ENCODE measurements around the gene CCDC149.

DNA sequence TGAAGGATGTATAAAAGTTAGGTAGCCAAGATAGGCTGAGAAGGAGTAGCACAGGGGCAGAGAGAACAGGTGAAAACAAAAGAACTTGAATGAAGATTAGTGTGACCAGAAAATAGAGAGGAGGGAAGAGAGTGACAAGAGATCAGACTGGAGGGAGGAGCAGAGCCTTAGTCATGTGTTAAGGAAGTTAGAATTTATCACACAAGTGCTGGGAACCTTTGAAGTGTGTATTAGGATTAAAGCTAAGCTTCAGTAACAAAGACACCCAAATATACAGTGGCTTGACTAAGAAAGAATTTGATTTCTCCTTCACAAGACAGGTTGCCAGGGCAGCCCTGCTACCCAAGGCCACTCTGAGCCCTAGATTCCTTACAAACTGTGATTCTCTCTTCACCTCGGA lies 10.7 kb upstream of the CCDC149 start:
- TF ChIP-seq, protein P1, sequence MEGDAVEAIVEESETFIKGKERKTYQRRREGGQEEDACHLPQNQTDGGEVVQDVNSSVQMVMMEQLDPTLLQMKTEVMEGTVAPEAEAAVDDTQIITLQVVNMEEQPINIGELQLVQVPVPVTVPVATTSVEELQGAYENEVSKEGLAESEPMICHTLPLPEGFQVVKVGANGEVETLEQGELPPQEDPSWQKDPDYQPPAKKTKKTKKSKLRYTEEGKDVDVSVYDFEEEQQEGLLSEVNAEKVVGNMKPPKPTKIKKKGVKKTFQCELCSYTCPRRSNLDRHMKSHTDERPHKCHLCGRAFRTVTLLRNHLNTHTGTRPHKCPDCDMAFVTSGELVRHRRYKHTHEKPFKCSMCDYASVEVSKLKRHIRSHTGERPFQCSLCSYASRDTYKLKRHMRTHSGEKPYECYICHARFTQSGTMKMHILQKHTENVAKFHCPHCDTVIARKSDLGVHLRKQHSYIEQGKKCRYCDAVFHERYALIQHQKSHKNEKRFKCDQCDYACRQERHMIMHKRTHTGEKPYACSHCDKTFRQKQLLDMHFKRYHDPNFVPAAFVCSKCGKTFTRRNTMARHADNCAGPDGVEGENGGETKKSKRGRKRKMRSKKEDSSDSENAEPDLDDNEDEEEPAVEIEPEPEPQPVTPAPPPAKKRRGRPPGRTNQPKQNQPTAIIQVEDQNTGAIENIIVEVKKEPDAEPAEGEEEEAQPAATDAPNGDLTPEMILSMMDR (IDR thresholded peaks at IDR 0.05), result no peak
- TF ChIP-seq POLR2A (IDR thresholded peaks at IDR 0.05), result no peak
